NCI-H146 (cell line): Measurements from ENCODE around the gene STON2.
A peak's percentile ranks its signal among the peaks of the same experiment; 100 is the strongest.
"Not testable (repeated sequence)": the region's sequence is repeated elsewhere in the genome, so short reads cannot be mapped to it uniquely, and the experiment has no call there.

Experiments used
- DNase-seq: peaks from one replicate; lab custom pipeline; 2025; lab: John Stamatoyannopoulos, UW

Gene STON2

DNA sequence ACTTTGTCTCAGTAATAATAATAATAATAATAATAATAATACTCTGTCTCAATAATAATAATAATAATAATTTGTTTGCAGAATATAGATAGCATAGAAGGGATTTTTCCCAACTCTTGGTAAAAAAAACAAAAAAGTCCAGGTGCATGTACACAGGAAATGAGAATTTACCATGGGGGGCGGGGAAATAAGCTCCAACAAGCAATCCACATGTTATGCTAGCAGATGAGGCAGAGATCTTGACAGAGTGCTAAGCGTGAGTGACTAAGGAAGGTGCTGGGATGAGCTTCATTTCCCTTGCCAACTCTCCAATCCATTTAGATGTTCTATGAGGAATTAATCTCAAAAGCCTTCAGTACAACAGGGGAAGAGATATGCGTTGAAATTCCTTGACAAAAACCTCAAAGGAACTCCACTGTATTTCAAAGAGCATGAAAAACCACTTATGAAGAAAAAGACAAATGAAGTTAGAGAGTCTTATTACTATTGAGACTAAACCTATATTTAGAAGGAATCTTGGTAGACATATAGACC lies 134.4 kb downstream of the STON2 start:
- no peak for DNase-seq

DNA sequence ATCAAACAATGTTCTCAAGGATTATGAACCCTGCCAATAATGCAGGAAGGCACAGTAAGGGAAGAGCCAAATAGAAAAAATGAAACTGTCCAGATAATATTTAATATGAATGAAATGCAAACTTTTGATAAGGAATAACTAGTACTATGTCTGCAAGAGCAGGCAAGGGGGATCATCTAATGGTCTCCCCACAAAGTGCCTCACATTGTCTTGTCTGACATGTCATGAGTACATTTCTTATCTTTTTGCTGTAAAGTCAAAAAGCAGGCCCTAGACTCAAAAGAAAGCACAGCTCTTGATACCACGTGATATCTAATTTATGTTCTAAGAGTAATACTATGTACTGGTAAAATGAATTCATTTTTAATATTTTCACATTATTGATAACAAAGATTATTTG lies 135.5 kb downstream of the STON2 start:
- no peak for DNase-seq

DNA sequence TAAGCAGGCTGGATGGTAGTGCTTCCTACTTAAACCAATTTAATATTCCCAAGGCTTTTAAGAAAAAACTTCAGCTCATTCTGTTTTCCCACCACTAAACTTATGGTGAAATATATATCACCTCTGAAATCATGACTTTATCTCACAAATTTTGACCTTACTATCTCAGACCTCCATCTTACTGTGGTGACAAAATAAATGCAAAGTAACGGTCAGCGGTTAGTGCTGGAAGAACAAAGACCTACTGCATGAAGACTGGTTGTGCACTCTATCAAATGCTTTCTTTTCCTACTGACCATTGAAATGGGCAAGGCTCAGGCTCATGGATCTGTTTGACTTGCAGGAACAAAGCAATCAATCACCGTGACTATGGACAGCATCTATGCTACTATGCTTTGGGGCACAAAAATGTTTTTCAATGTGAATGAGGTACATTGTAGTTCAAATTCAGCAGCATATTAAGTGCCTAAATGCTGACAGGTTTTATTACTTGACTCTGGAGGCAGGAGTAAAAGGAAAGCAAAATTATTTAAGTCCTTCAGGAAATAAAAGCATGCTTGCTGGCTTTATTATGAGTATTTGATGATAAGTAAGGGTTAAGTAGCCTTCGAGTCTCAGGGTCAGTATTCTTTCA lies 136.2 kb downstream of the STON2 start:
- DNase-seq: peak; percentile 4

- no peak for DNase-seq
These were observed 138.9 kb downstream of the STON2 start for GRCh38 chr14:81261176-81261575.

- no peak for DNase-seq
These were observed 139.4 kb downstream of the STON2 start for GRCh38 chr14:81260732-81261131.

GRCh38 chr14:81256289-81256960 lies 143.7 kb downstream of the STON2 start:
- no peak for DNase-seq

DNA sequence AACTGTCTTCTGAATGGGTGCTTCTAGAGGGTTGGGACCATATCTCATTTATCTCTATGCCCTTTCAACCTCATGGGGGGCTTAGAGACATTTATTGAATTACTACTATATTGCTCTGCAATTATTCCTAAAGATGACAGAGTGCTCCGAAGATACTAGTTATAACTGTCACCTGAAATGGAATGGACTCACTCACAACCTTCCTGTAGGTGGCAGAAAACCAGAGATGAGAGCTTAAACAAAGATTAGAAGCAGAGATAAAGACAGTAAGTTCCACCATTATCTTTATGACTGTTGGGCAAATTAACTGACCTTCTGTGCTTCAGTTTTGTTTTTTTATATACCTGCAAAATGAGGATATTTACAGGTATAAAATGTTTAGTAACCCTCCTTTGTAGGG lies 147.8 kb downstream of the STON2 start:
- DNase-seq: no peak

- DNase-seq: no peak
These were observed 152.8 kb downstream of the STON2 start for GRCh38 chr14:81247271-81247766.

DNA sequence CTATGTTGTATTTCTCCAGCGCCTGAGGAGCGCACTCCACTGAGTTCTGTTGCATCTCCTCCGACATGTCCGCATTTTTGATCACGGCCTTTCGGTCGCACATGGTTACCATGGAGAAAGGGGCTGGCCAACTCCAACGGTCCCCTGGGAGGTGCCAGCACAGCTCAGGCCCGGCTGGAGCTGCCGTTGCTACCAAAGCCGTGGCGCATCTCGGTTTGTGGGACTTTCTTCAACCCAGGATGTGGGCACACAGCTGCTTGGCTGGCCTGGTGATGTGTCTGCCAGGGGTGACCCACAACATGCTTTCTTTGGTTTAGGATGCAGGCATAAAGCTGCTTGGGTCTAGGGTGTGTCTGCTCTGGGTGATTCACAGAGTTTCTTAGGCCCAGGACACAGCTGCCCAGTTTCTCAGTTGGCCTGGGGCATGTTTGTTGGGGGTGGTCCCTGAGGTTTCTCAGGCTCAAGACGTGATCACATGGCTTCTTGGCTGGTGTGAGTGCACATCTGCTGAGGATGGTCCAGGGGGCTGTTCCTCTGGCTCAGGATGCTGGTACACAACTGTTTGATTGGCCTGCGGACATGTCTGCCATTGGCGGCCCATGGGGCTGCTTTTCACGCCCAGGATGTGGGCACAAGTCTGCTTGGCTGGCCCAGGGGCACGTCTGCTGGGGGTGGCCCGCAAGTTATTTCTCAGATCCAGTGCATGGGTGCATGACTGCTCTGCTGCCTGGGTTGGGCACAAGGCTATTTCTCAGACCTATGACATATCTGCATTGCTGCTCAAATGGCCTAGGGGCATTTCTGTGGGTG lies 153.5 kb downstream of the STON2 start:
- no peak for DNase-seq

- DNase-seq: no peak
These were observed 154.4 kb downstream of the STON2 start for GRCh38 chr14:81245771-81246170.

DNA sequence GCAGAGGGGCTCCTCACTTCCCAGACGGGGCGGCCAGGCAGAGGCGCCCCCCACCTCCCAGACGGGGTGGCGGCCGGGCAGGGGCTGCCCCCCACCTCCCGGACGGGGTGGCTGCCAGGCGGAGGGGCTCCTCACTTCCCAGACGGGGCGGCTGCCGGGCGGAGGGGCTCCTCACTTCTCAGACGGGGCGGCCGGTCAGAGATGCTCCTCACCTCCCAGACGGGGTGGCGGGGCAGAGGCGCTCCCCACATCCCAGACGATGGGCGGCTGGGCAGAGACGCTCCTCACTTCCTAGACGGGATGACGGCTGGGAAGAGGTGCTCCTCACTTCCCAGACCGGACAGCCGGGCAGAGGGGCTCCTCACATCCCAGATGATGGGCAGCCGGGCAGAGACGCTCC lies 155.7 kb downstream of the STON2 start:
- DNase-seq: not testable (repeated sequence)

- no peak for DNase-seq
These were observed 156.6 kb downstream of the STON2 start for GRCh38 chr14:81243499-81243898.

GRCh38 chr14:81236849-81237248 lies 163.3 kb downstream of the STON2 start:
- DNase-seq: not testable (repeated sequence)

DNA sequence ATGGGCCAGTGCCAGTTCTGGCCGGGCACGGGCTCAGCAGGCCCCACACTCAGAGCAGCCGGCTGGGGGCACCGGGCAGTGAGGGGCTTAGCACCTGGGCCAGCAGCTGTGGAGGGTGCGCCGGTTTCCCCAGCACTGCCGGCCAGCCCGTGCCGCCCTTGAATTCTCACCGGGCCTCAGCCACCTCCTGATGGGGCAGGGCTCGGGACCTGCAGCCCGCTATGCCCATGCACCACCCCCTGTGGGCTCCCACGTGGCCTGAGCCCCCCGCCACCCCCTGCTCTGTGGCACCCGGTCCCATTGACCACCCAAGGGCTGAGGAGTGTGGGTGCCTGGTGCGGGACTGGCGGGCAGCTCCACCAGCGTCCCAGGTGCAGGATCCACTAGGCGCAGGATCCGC lies 164.0 kb downstream of the STON2 start:
- DNase-seq: no peak

GRCh38 chr14:81235096-81235495 lies 165.0 kb downstream of the STON2 start:
- DNase-seq: no peak

DNA sequence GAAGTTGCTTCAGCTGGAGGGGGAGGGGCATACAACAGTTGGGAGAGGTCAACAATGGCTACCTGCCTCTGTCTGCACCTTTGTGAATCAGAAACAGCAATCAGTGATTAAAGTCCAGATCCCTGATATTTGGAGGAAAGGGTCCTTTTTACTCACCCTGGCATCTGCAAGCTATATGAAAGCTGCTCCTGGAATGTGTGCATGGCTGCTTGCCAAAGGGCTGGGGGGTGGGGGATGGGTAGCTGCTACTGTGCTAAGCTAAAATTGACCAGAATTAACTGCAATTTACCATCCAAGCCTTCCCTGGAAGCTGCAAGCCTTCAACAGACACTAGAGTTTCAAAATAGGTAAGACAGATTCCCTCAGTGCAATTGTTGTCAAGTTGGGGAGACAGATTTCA lies 165.8 kb downstream of the STON2 start:
- DNase-seq: no peak

DNA sequence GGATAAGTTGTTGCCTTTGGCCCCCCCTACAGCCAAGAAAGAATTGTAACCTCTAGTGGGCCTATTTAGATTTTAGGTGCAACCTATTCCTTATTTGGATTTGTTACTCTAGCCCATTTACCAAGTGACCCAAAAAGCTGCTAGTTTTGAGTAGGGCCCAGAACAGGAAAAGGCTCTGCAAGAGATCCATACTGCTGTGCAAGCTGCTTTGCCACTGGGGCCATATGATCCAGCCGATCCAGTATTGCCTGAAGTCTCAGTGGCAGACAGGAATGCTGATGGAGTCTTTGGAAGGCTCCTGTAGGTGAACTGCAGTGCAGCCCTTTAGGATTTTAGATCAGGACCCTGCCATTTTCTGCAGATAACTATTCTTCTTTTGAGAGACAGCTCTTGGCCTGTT lies 166.5 kb downstream of the STON2 start:
- no peak for DNase-seq

DNA sequence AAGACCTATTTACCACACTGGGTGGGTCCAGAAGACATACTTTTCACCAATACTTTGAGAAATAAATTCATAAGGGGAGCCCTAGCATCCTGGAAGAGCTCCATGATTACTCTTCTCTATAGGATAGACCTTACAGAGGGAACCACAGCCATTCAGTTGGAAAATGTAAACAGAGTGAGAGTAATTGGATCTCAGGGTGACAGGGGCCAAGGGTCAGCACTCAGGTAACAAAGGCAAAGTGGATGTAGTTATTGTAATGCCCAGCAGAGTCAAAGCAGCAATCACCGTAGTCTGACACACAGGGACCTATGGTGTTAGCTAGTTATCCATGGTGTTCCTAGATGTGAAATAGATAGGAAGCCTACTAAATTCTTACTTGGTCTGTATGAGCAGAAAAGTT lies 168.6 kb downstream of the STON2 start:
- peak; percentile 77 for DNase-seq

- DNase-seq: no peak
These were observed 175.9 kb downstream of the STON2 start for GRCh38 chr14:81224222-81224621.

DNA sequence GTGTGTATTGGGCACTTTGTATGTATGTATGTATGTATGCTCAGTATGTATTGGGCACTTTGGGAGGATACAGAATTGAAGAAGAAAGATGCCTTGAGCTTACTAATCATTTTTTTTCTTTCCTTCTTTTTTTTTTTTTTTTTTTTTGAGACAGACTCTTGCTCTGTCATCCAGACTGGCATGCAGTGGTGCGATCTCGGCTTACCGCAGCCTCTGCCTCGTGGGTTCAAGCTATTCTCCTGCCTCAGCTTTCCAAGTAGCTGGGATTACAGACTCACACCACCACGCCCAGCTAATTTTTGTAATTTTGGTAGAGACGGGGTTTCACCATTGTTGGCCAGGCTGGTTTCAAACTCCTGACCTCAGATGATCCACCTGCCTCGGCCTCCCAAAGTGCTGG lies 176.3 kb downstream of the STON2 start:
- not testable (repeated sequence) for DNase-seq

DNA sequence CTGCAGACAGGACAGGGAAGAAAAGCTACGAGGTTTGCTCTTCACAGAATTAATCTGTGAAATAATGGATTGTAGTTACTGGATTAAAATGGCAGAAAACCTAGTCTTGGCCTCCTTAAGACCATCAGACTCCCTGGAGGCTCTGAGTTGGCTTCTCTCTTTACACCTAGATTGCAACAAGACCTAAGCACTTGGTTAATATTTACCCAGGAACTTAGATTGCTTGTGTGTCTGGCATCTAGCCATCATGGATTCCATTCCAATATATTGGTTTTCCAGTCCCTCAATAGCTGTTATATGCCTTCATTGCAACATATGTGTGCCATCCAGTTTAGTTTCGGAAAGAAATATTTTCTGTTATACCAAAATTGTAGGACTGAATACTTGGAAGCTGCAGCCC lies 177.4 kb downstream of the STON2 start:
- DNase-seq: peak; percentile 5

DNA sequence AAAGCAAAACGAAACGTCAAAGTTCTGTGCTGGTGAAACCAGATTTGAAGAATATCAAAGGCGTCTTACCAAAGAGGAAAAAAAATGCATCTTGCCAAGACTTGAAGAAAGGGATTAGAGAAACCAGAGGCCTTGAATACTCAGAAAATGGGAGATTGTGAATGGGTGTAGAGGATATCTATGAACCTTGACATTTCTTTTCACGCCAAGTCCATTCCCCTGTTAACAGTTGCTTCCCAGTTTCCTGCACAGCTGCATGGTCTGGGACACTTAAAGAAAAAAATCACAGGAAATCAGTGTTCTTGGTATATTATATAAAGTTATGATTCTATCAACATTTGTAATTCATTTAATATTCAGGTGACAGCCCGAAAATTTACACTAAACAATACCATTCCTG lies 178.0 kb downstream of the STON2 start:
- DNase-seq: no peak
